Bronchial epithelial cell (primary cell): Measurements from ENCODE around the gene TMEM9B. TPM values are rescaled to one million over a fixed set of nuclear protein-coding genes. Genes with fewer than 3 reads are reported as not detected.

ENCODE experiments used
- DNase-seq: peaks from one replicate; pipeline ENCODE4 v3.0.0-alpha.2; 2010; ENCODE audit warnings: low read depth
- FAIRE-seq: peaks from 2 replicates; lab custom pipeline; 2011; peaks lifted over from hg19 to GRCh38; lab: Jason Lieb, UNC
- H3K27me3 ChIP-seq: 2 replicates; pipeline ENCODE4 v1.5.1; 2011; ENCODE audit warnings: low read length; ENCODE audit not compliant: control insufficient read depth, insufficient read depth
- H3K36me3 ChIP-seq: 2 replicates; pipeline ENCODE4 v1.5.1; 2011; ENCODE audit warnings: low read length; ENCODE audit not compliant: control insufficient read depth, insufficient read depth
- H3K4me3 ChIP-seq: 2 replicates; pipeline ENCODE4 v1.5.1; 2011; ENCODE audit warnings: mild to moderate bottlenecking, low read depth, low read length, control low read depth
- CTCF ChIP-seq: IDR thresholded peaks from 2 replicates; pipeline ENCODE4 v1.5.1; 2011; ENCODE audit warnings: mild to moderate bottlenecking, moderate library complexity, low read length, control low read depth, inconsistent platforms; ENCODE audit not compliant: insufficient read depth, severe bottlenecking
- total RNA-seq: library from RNA; depleted of rRNA; stranded (reverse); fragments of >200 nt; gene quantifications from 2 replicates; pipeline ENCODE4 v1.2.1, GENCODE V29; 2014

TMEM9B gene
- total RNA-seq, 1 donor from 2014 or later: 56.3 TPM

- peaks cover 9% of the 10 kb centered on the region for H3K36me3 ChIP-seq
- FAIRE-seq (no peak), DNase-seq (no peak)
- no peak for TF ChIP-seq CTCF
- no peak overlapping the region for H3K4me3 ChIP-seq
- H3K27me3 ChIP-seq: no peaks in the 10 kb centered on the region
These were observed 7.4 kb downstream of the TMEM9B start for GRCh38 chr11:8956860-8957259.

- TF ChIP-seq CTCF: no peak
- H3K27me3 ChIP-seq: no peaks in the 10 kb centered on the region
- DNase-seq: no peak
- no peak overlapping the region for H3K4me3 ChIP-seq
- FAIRE-seq: no peak
- H3K36me3 ChIP-seq: peaks cover 9% of the 10 kb centered on the region
These were observed 15.4 kb downstream of the TMEM9B start for GRCh38 chr11:8948886-8949285.

GRCh38 chr11:8947230-8947943 is 16.9 kb downstream of the TMEM9B start:
- TF ChIP-seq CTCF: no peak
- DNase-seq: no peak
- FAIRE-seq: no peak
- Histone ChIP-seq H3K4me3 (no peak overlapping the region), H3K27me3 (no peaks in the 10 kb centered on the region), H3K36me3 (peaks cover 6% of the 10 kb centered on the region)

GRCh38 chr11:8942518-8943066 is 21.6 kb downstream of the TMEM9B start, which contains the start of gene ASCL3:
Gene ASCL3 (minus strand): TSS chr11:8943016. CDS start chr11:8938161, 4,855 bp downstream.
- no peak for FAIRE-seq
- no peak for DNase-seq
- Histone ChIP-seq H3K36me3 (no peaks in the 10 kb centered on the region), H3K27me3 (no peaks in the 10 kb centered on the region), H3K4me3 (no peak within 1 kb of the TSS)
- TF ChIP-seq CTCF: no peak

GRCh38 chr11:8941341-8942103 is 22.7 kb downstream of the TMEM9B start:
- H3K4me3 ChIP-seq: no peak overlapping the region
- DNase-seq (no peak), FAIRE-seq (no peak)
- no peaks in the 10 kb centered on the region for H3K27me3 ChIP-seq
- no peaks in the 10 kb centered on the region for H3K36me3 ChIP-seq
- no peak for TF ChIP-seq CTCF
